H1 (cell line): ENCODE data around the gene FRMD4A. TPM values are rescaled to one million over a fixed set of nuclear protein-coding genes. Genes with fewer than 3 reads are reported as not detected.

ENCODE experiments used
- CTCF ChIA-PET: fragments of 300-600 bp; sonication (Branson Sonifier 250); formaldehyde crosslinking; loops from one replicate; lab custom pipeline; 2021; ENCODE audit not compliant: partially characterized antibody; lab: Charles Lee
- POLR2A ChIA-PET: fragments of 300-600 bp; sonication (Branson Sonifier 250); formaldehyde crosslinking; loops from one replicate; lab custom pipeline; 2021; ENCODE audit warnings: inconsistent platforms; ENCODE audit not compliant: partially characterized antibody; lab: Charles Lee
- DNase-seq, 2 experiments: peaks; one replicate each; pipeline versions ENCODE4 v3.0.0 to v3.0.0-alpha.2; 2010 to 2022; ENCODE audit warnings: low spot score in 2 of 2, low read depth in 1 of 2, mixed read lengths in 1 of 2
- FAIRE-seq: peaks from 2 replicates; lab custom pipeline; 2011; peaks lifted over from hg19 to GRCh38; lab: Jason Lieb, UNC
- H2AFZ ChIP-seq: 2 replicates; pipeline ENCODE4 v1.8.1; 2012; ENCODE audit warnings: low read length, inconsistent platforms
- H2AK5ac ChIP-seq: 2 replicates; pipeline ENCODE4 v1.6.1; 2013; ENCODE audit warnings: low read depth, low read length
- H2BK120ac ChIP-seq: replicated peaks from 2 replicates; pipeline ENCODE3; 2013; ENCODE audit warnings: low read depth, low read length, inconsistent platforms
- H2BK12ac ChIP-seq: 2 replicates; pipeline ENCODE4 v1.6.1; 2013; ENCODE audit warnings: low read depth, low read length
- H2BK15ac ChIP-seq: 2 replicates; pipeline ENCODE4 v1.6.1; 2013; ENCODE audit warnings: low read length
- H2BK20ac ChIP-seq: 2 replicates; pipeline ENCODE4 v1.6.1; 2013; ENCODE audit warnings: low read length
- H2BK5ac ChIP-seq: 2 replicates; pipeline ENCODE4 v1.6.1; 2013; ENCODE audit warnings: low read depth, low read length
- H3K14ac ChIP-seq: 2 replicates; pipeline ENCODE4 v1.6.1; 2013; ENCODE audit warnings: inconsistent platforms; ENCODE audit not compliant: insufficient read length
- H3K18ac ChIP-seq: 2 replicates; pipeline ENCODE4 v1.6.1; 2013; ENCODE audit warnings: low read length; ENCODE audit errors: extremely low read depth
- H3K23ac ChIP-seq: 2 replicates; pipeline ENCODE4 v1.6.1; 2013; ENCODE audit warnings: inconsistent platforms; ENCODE audit not compliant: insufficient read length
- H3K23me2 ChIP-seq: 2 replicates; pipeline ENCODE4 v1.6.1; 2013; ENCODE audit warnings: low read depth, low read length
- H3K27ac ChIP-seq: 2 replicates; pipeline ENCODE4 v1.6.1; 2011; ENCODE audit warnings: low read depth, low read length, inconsistent platforms
- H3K27me3 ChIP-seq, 4 experiments: replicated peaks in 1 of 4; 1 replicate in 1 of 4; 2 replicates in 3 of 4; pipeline versions ENCODE4 v1.6.1 to v1.8.1; 2011 to 2013; ENCODE audit warnings: low read length in 3 of 4, mild to moderate bottlenecking in 3 of 4, inconsistent platforms in 2 of 4, mixed read lengths in 2 of 4, moderate library complexity in 1 of 4; ENCODE audit not compliant: control insufficient read depth in 3 of 4, insufficient read depth in 3 of 4; ENCODE audit errors: extremely low read depth in 1 of 4
- H3K36me3 ChIP-seq, 4 experiments: 2 replicates each; pipeline versions ENCODE4 v1.6.1 to v1.8.1; 2011 to 2013; ENCODE audit warnings: mild to moderate bottlenecking in 4 of 4, low read length in 3 of 4, moderate library complexity in 2 of 4, control low read depth in 1 of 4, inconsistent platforms in 1 of 4; ENCODE audit not compliant: insufficient read depth in 4 of 4, control insufficient read depth in 2 of 4
- H3K4ac ChIP-seq: replicated peaks from 2 replicates; pipeline ENCODE3; 2013; ENCODE audit warnings: low read length, low read depth, mixed read lengths, inconsistent platforms; ENCODE audit not compliant: insufficient read length
- H3K4me1 ChIP-seq, 4 experiments: replicated peaks in 1 of 4; 1 replicate in 1 of 4; 2 replicates in 3 of 4; pipeline versions ENCODE4 v1.6.1 to v1.8.1; 2011 to 2013; ENCODE audit warnings: low read length in 3 of 4, inconsistent platforms in 2 of 4, mixed read lengths in 1 of 4; ENCODE audit not compliant: insufficient read depth in 4 of 4, control insufficient read depth in 3 of 4
- H3K4me2 ChIP-seq, 2 experiments: 2 replicates each; pipeline versions ENCODE4 v1.6.1 to v1.8.1; 2011 to 2013; ENCODE audit warnings: low read depth in 2 of 2, low read length in 2 of 2, control low read depth in 1 of 2, inconsistent platforms in 1 of 2, mild to moderate bottlenecking in 1 of 2; ENCODE audit not compliant: insufficient read depth in 1 of 2
- H3K4me3 ChIP-seq, 4 experiments: fragments of 200-600, 300-600 bp in 1 of 4; sonication (generic), shearing (Covaris generic), sonication (Bioruptor Twin) in 1 of 4; 2 replicates each; pipeline versions ENCODE4 v1.5.1 to v1.8.1; 2011 to 2016; ENCODE audit warnings: low read length in 4 of 4, low read depth in 3 of 4, control low read depth in 2 of 4, inconsistent platforms in 2 of 4, mild to moderate bottlenecking in 2 of 4, mixed read lengths in 1 of 4, moderate library complexity in 1 of 4; ENCODE audit not compliant: insufficient read depth in 2 of 4; ENCODE audit errors: extremely low read depth in 1 of 4
- H3K56ac ChIP-seq: replicated peaks from 2 replicates; pipeline ENCODE3; 2013; ENCODE audit warnings: low read depth, mild to moderate bottlenecking, mixed read lengths, low read length, inconsistent platforms; ENCODE audit not compliant: insufficient read length
- H3K79me1 ChIP-seq: 2 replicates; pipeline ENCODE4 v1.6.1; 2013; ENCODE audit warnings: low read depth, low read length, control low read depth
- H3K79me2 ChIP-seq, 2 experiments: 2 replicates each; pipeline versions ENCODE4 v1.6.1 to v1.8.1; 2012 to 2013; ENCODE audit warnings: low read length in 2 of 2, mild to moderate bottlenecking in 2 of 2, inconsistent platforms in 1 of 2; ENCODE audit not compliant: insufficient read depth in 2 of 2, control insufficient read depth in 1 of 2
- H3K9ac ChIP-seq, 4 experiments: replicated peaks in 1 of 4; 1 replicate in 1 of 4; 2 replicates in 3 of 4; pipeline versions ENCODE4 v1.6.1 to v1.8.1; 2011 to 2013; ENCODE audit warnings: low read depth in 3 of 4, low read length in 3 of 4, control low read depth in 2 of 4, mild to moderate bottlenecking in 2 of 4, moderate library complexity in 2 of 4, inconsistent platforms in 1 of 4; ENCODE audit errors: extremely low read depth in 1 of 4
- H3K9me3 ChIP-seq, 2 experiments: 2 replicates each; pipeline versions ENCODE4 v1.6.1 to v1.8.1; 2012 to 2013; ENCODE audit warnings: mild to moderate bottlenecking in 2 of 2, moderate library complexity in 2 of 2, control low read depth in 1 of 2, inconsistent platforms in 1 of 2, low read depth in 1 of 2, low read length in 1 of 2, mixed read lengths in 1 of 2; ENCODE audit not compliant: insufficient read depth in 2 of 2
- H4K20me1 ChIP-seq, 2 experiments: replicated peaks in 1 of 2; 2 replicates each; pipeline versions ENCODE3 to v1.8.1; 2011 to 2013; ENCODE audit warnings: inconsistent platforms in 2 of 2, low read length in 2 of 2, mild to moderate bottlenecking in 1 of 2; ENCODE audit not compliant: insufficient read depth in 2 of 2, control insufficient read depth in 1 of 2
- H4K5ac ChIP-seq: 2 replicates; pipeline ENCODE4 v1.6.1; 2013; ENCODE audit warnings: low read length, low read depth, mixed read lengths, inconsistent platforms; ENCODE audit not compliant: insufficient read length
- H4K8ac ChIP-seq: 2 replicates; pipeline ENCODE4 v1.8.0; 2013; ENCODE audit warnings: mild to moderate bottlenecking, moderate library complexity, low read length, inconsistent platforms; ENCODE audit not compliant: insufficient read depth; ENCODE audit errors: extremely low read depth
- H4K91ac ChIP-seq: replicated peaks from 2 replicates; pipeline ENCODE3; 2013; ENCODE audit warnings: low read length, mixed read lengths, inconsistent platforms; ENCODE audit not compliant: insufficient read length
- ASH2L ChIP-seq: fragments of 200-600, 300-600 bp; sonication (generic); IDR thresholded peaks from one replicate; pipeline ENCODE4 v1.7.1; 2017; ENCODE audit warnings: low read length
- BRCA1 ChIP-seq: IDR thresholded peaks from 2 replicates; pipeline ENCODE4 v1.6.1; 2012; ENCODE audit warnings: low read depth, low read length, improper control_type of control experiment
- CEBPB ChIP-seq: IDR thresholded peaks from 2 replicates; pipeline ENCODE4 v1.6.1; 2012; ENCODE audit warnings: low read depth, low read length
- EZH2 ChIP-seq: fragments of 200-600 bp; sonication (generic); IDR thresholded peaks from 2 replicates; pipeline ENCODE4 v1.7.1; 2012; ENCODE audit warnings: low read depth, mild to moderate bottlenecking, moderate library complexity, low read length, inconsistent platforms; ENCODE audit not compliant: severe bottlenecking
- RAD21 ChIP-seq, 2 experiments: IDR thresholded peaks in 1 of 2; conservative IDR thresholded peaks in 1 of 2; 2 replicates each; pipeline ENCODE4 v1.6.1; 2011; ENCODE audit warnings: low read depth in 2 of 2, low read length in 2 of 2, improper control_type of control experiment in 1 of 2, inconsistent platforms in 1 of 2, mild to moderate bottlenecking in 1 of 2, moderate library complexity in 1 of 2
- RNF2 ChIP-seq: fragments of 200-900, 300-1000 bp; sonication (generic); IDR thresholded peaks from 2 replicates; pipeline ENCODE4 v1.7.1; 2016; ENCODE audit warnings: borderline replicate concordance, low read depth, mild to moderate bottlenecking, antibody characterized with exemption, low read length; ENCODE audit not compliant: poor library complexity, severe bottlenecking; ENCODE audit errors: missing control alignments
- SAP30 ChIP-seq: fragments of 300-600 bp; sonication (generic); IDR thresholded peaks from 2 replicates; pipeline ENCODE4 v1.7.1; 2012; ENCODE audit warnings: low read length, moderate library complexity, mild to moderate bottlenecking, inconsistent platforms; ENCODE audit not compliant: insufficient read depth, insufficient replicate concordance
- SP4 ChIP-seq: IDR thresholded peaks from 2 replicates; pipeline ENCODE4 v1.6.1; 2012; ENCODE audit warnings: low read length, inconsistent platforms
- USF2 ChIP-seq: IDR thresholded peaks from 2 replicates; pipeline ENCODE4 v1.6.1; 2011; ENCODE audit warnings: low read length, improper control_type of control experiment
- ZNF274 ChIP-seq: IDR thresholded peaks from 2 replicates; pipeline ENCODE4 v1.7.0; 2012; ENCODE audit warnings: low read length, borderline replicate concordance; ENCODE audit errors: extremely low read depth
- WGBS, 2 experiments: shearing (Covaris generic) in 1 of 2; methylation state at CpG; one replicate each; pipeline versions ENCODE4 v1.1.6 to v1.1.7; 2013 to 2015; ENCODE audit warnings: low lambda C conversion rate in 2 of 2, mixed read lengths in 2 of 2, inconsistent platforms in 1 of 2, low coverage in 1 of 2, missing lambda C conversion rate in 1 of 2; ENCODE audit not compliant: insufficient replicate concordance in 2 of 2, insufficient coverage in 1 of 2, insufficient read length in 1 of 2; ENCODE audit errors: extremely low coverage in 1 of 2, missing lambda C conversion rate in 1 of 2; 5-methylcytosine and 5-hydroxymethylcytosine counted together
- polyA plus RNA-seq, 7 experiments: library from polyadenylated mRNA; depleted of rRNA in 3 of 7; stranded (reverse) in 5 of 7; unstranded in 2 of 7; fragments of >200 nt in 5 of 7; fragments of 200-250 nt in 2 of 7; gene quantifications; 1 replicate in 5 of 7; 2 replicates in 1 of 7; 4 replicates in 1 of 7; pipeline versions ENCODE4 v1.2.1 to v1.2.3, GENCODE V29; 2011 to 2013; ENCODE audit warnings: missing spikeins in 2 of 7, mixed read lengths in 2 of 7
- total RNA-seq: library from RNA; stranded (reverse); fragmentation: NEBNext Ultra II Directional; extraction: Animal tissue kit (Norgen Biotek cat#: 25700); gene quantifications from 2 replicates; pipeline ENCODE4 v1.2.1, GENCODE V29; 2021

The FRMD4A gene
- total and polyA plus RNA-seq, 2 of the 8 experiments (the other 6 are each of a cell fraction or from before 2014, with no cell fraction given), result 38.6 to 39.6 TPM

GRCh38 chr10:14377591-14378175 lies 47.0 kb upstream of the FRMD4A start:
- no peaks in the 10 kb centered on the region; the same call in 1 of the 2 replicates for H3K23me2 ChIP-seq
- H3K9me3 ChIP-seq, result no peaks in the 10 kb centered on the region
- no peak overlapping the region for H2BK5ac ChIP-seq
- TF ChIP-seq CEBPB (no peak), RNF2 (no peak), ZNF274 (no peak), SAP30 (no peak), BRCA1 (no peak), USF2 (no peak), ASH2L (no peak), RAD21 (IDR thresholded peaks at IDR 0.05 in 1 of 2, conservative IDR thresholded peaks at IDR 0.05 in 1 of 2; ENCODE audit: low read depth in 2 of 2, low read length in 2 of 2) (no peak), SP4 (no peak), EZH2 (no peak)
- H3K18ac ChIP-seq, result no peak overlapping the region
- no peak overlapping the region for H3K14ac ChIP-seq
- no peak overlapping the region for H2BK15ac ChIP-seq
- no peak overlapping the region for H3K23ac ChIP-seq
- 86% methylated on average over 4 of the region's 4 CpGs; no CpG with 5 or more reads in 1 of the 2 experiments for whole genome bisulfite sequencing, 2 experiments
- CTCF ChIA-PET, result interaction anchor here (0.8 to 1.4 kb wide), 2 partner anchors 19 to 75 kb away, joined by 3 read pairs; no protein-coding TSS in a partner anchor
- peaks cover 0 to 6% (median 3%) of the 10 kb centered on the region in 4 experiments; a peak in 3 of 7 replicates for H3K4me1 ChIP-seq
- no peak overlapping the region for H3K27ac ChIP-seq
- no peaks in the 10 kb centered on the region for H3K36me3 ChIP-seq
- H2BK12ac ChIP-seq, result no peak overlapping the region
- H2AFZ ChIP-seq, result no peak overlapping the region
- no peak overlapping the region for H4K5ac ChIP-seq
- H4K8ac ChIP-seq, result no peak overlapping the region
- H3K56ac ChIP-seq, result no peak overlapping the region
- no peak overlapping the region for H3K4me3 ChIP-seq
- H3K27me3 ChIP-seq, result no peaks in the 10 kb centered on the region
- no peak overlapping the region for H4K91ac ChIP-seq
- no peak overlapping the region for H2BK120ac ChIP-seq
- H2BK20ac ChIP-seq, result no peak overlapping the region
- H3K79me1 ChIP-seq, result no peaks in the 10 kb centered on the region
- H3K4me2 ChIP-seq, result no peak overlapping the region
- no peaks in the 10 kb centered on the region for H3K79me2 ChIP-seq
- FAIRE-seq (no peak), DNase-seq (no peak)
- no peak overlapping the region for H3K4ac ChIP-seq
- H4K20me1 ChIP-seq, result no peaks in the 10 kb centered on the region
- H3K9ac ChIP-seq, result no peak overlapping the region
- no peak overlapping the region for H2AK5ac ChIP-seq
- POLR2A ChIA-PET, result no interaction called here
